Memory B cell (primary cell): ENCODE results near the gene LRRC49.

Source experiments
- ATAC-seq: fragments of 150-1000 bp; cut with Tn5 transposase; 2 replicates; pipeline ENCODE4 v1.10.0; 2021; ENCODE audit warnings: low read depth, mild to moderate bottlenecking, moderate library complexity
- DNase-seq, 2 donors: peaks; one replicate each; pipeline ENCODE4 v3.0.0; 2022; ENCODE audit warnings: low spot score in 2 of 2
- H3K27ac Mint-ChIP-seq: one replicate; pipeline ENCODE4 v1.8.0; 2022; ENCODE audit warnings: mild to moderate bottlenecking, moderate library complexity, mixed read lengths
- H3K27me3 Mint-ChIP-seq: one replicate; pipeline ENCODE4 v1.8.0; 2022; ENCODE audit warnings: mixed read lengths
- H3K36me3 Mint-ChIP-seq: one replicate; pipeline ENCODE4 v1.8.0; 2022; ENCODE audit warnings: mild to moderate bottlenecking, mixed read lengths
- H3K4me1 Mint-ChIP-seq: one replicate; pipeline ENCODE4 v1.8.0; 2022; ENCODE audit warnings: mixed read lengths
- H3K4me3 Mint-ChIP-seq: one replicate; pipeline ENCODE4 v1.8.0; 2022; ENCODE audit warnings: mild to moderate bottlenecking, moderate library complexity, mixed read lengths
- H3K9me3 Mint-ChIP-seq: one replicate; pipeline ENCODE4 v1.8.0; 2022; ENCODE audit warnings: mixed read lengths

The LRRC49 gene

DNA sequence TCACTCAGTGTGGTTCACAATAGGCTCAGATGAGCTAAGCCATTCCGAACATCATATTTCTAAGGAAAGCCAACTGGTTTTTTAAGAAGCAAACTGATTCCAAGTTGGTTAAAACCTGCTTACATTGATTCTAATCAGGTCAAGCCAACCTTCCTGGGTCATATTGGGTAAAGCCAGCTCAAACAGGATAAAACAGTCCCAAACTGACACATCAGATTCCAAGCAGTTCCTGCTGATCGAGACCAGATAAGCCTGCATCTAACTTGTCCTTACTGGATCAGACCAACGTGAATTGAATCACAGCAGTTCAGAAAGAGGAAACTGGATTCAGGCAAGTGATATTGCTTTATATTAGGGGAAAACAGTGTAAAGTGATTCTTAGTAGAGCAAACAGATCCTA, 204.1 kb downstream of the LRRC49 start:
- Mint-ChIP-seq H3K27me3 (peaks cover 4% of the 10 kb centered on the region), H3K4me1 (no peaks in the 10 kb centered on the region), H3K36me3 (no peaks in the 10 kb centered on the region), H3K9me3 (peaks cover 4% of the 10 kb centered on the region), H3K4me3 (no peak overlapping the region), H3K27ac (no peak overlapping the region)
- DNase-seq = no peak
- ATAC-seq = no peak

DNA sequence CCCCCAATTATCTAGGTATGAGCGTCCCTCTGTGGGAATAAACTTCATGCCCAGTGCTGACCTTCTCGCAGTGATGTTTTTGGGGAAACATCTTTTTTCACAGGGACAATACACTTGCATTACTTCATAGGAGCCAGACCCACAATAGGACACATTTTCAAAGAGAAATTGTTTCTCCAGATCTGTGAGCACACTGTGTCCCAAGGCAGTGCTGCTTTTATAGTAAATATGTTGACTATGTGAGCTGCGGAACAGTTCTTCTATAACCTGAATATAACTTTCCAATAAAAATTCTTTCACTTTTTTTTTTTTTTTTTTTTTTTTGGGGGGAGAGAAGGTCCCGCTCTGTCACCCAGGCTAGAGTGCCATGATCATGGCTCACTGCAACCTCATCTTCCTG, 205.3 kb downstream of the LRRC49 start:
- no peak overlapping the region for H3K4me3 Mint-ChIP-seq
- H3K4me1 Mint-ChIP-seq = no peaks in the 10 kb centered on the region
- peaks cover 5% of the 10 kb centered on the region for H3K9me3 Mint-ChIP-seq
- H3K36me3 Mint-ChIP-seq = peaks cover 1% of the 10 kb centered on the region
- ATAC-seq = no peak
- no peak for DNase-seq
- no peak overlapping the region for H3K27ac Mint-ChIP-seq
- H3K27me3 Mint-ChIP-seq = no peaks in the 10 kb centered on the region

DNA sequence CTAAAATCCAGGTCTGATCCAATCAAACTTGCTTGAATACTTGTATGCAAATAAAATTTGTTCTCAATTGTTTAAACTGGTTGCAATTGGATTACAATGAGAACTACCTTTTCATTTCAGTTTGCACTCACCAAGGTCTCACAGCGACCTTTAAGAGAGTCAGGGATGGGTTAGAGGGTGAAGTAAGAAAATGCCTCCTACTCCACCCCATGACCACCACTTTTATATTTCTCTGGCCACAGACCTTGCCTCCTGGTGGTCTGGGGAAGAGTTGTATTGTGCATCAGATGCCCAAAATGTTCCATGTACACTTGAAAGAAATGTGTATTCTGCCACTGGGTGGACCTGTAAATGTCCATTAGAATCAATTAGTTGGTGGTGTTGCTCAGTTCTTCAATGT, 206.3 kb downstream of the LRRC49 start:
- Mint-ChIP-seq H3K9me3 (peaks cover 2% of the 10 kb centered on the region), H3K27ac (no peak overlapping the region), H3K4me1 (no peaks in the 10 kb centered on the region), H3K27me3 (no peaks in the 10 kb centered on the region), H3K36me3 (peaks cover 3% of the 10 kb centered on the region), H3K4me3 (no peak overlapping the region)
- no peak for DNase-seq
- ATAC-seq = no peak
